ENCODE results near the gene PTK7.

The PTK7 gene

GRCh38 chr6:43180058-43180457, 103.9 kb downstream of the PTK7 start:
- H3K9ac ChIP-seq (ENCODE audit: low read depth, low read length) = no peak overlapping the region
- peaks cover 50% of the 10 kb centered on the region for H3K36me3 ChIP-seq (ENCODE audit: insufficient read depth, low read depth, low read length)
- H3K27me3 ChIP-seq (ENCODE audit: insufficient read depth, low read length) = no peaks in the 10 kb centered on the region
- no peak overlapping the region for H3K27ac ChIP-seq (ENCODE audit: low read length)
- H3K4me3 ChIP-seq (ENCODE audit: low read length) = no peak overlapping the region
- H3K9me3 ChIP-seq (ENCODE audit: insufficient read depth, low read depth, low read length) = no peaks in the 10 kb centered on the region
- H3K4me1 ChIP-seq (ENCODE audit: insufficient read depth, low read length) = peaks cover 11% of the 10 kb centered on the region

GRCh38 chr6:43180985-43181384, 104.9 kb downstream of the PTK7 start:
- H3K9me3 ChIP-seq (ENCODE audit: insufficient read depth, low read depth, low read length) = no peaks in the 10 kb centered on the region
- peak overlapping the region; percentile 78 for H3K4me3 ChIP-seq (ENCODE audit: low read length)
- H3K9ac ChIP-seq (ENCODE audit: low read depth, low read length) = peak overlapping the region; percentile 72; the same call in 1 of the 2 replicates
- H3K27me3 ChIP-seq (ENCODE audit: insufficient read depth, low read length) = no peaks in the 10 kb centered on the region
- H3K27ac ChIP-seq (ENCODE audit: low read length) = no peak overlapping the region
- H3K4me1 ChIP-seq (ENCODE audit: insufficient read depth, low read length) = peaks cover 7% of the 10 kb centered on the region; the same call in 1 of the 2 replicates
- peaks cover 40% of the 10 kb centered on the region for H3K36me3 ChIP-seq (ENCODE audit: insufficient read depth, low read depth, low read length)

- H3K4me1 ChIP-seq (ENCODE audit: insufficient read depth, low read length) = peaks cover 7% of the 10 kb centered on the region; the same call in 1 of the 2 replicates
- no peaks in the 10 kb centered on the region for H3K9me3 ChIP-seq (ENCODE audit: insufficient read depth, low read depth, low read length)
- H3K9ac ChIP-seq (ENCODE audit: low read depth, low read length) = peak overlapping the region; percentile 72; the same call in 1 of the 2 replicates
- peak overlapping the region; percentile 78 for H3K4me3 ChIP-seq (ENCODE audit: low read length)
- peaks cover 34% of the 10 kb centered on the region for H3K36me3 ChIP-seq (ENCODE audit: insufficient read depth, low read depth, low read length)
- H3K27ac ChIP-seq (ENCODE audit: low read length) = peak overlapping the region; percentile 18
- no peaks in the 10 kb centered on the region for H3K27me3 ChIP-seq (ENCODE audit: insufficient read depth, low read length)
Measured at GRCh38 chr6:43181621-43181941, 105.5 kb downstream of the PTK7 start.

GRCh38 chr6:43181942-43182860, 106.1 kb downstream of the PTK7 start, which contains the start of gene CUL9:
Gene CUL9, plus strand, starts transcription at chr6:43182196. Its CDS starts 2,115 bp downstream, at chr6:43184311.
- Histone ChIP-seq H3K27me3 (ENCODE audit: insufficient read depth, low read length) (no peaks in the 10 kb centered on the region), H3K27ac (ENCODE audit: low read length) (peak within 1 kb of the TSS; percentile 18), H3K4me1 (ENCODE audit: insufficient read depth, low read length) (peaks cover 7% of the 10 kb centered on the region; the same call in 1 of the 2 replicates), H3K9me3 (ENCODE audit: insufficient read depth, low read depth, low read length) (no peaks in the 10 kb centered on the region), H3K9ac (ENCODE audit: low read depth, low read length) (peak within 1 kb of the TSS; percentile 72; the same call in 1 of the 2 replicates), H3K4me3 (ENCODE audit: low read length) (peak within 1 kb of the TSS; percentile 78), H3K36me3 (ENCODE audit: insufficient read depth, low read depth, low read length) (peaks cover 34% of the 10 kb centered on the region)

- Histone ChIP-seq H3K4me1 (ENCODE audit: insufficient read depth, low read length) (peaks cover 7% of the 10 kb centered on the region; the same call in 1 of the 2 replicates), H3K27ac (ENCODE audit: low read length) (no peak overlapping the region), H3K9me3 (ENCODE audit: insufficient read depth, low read depth, low read length) (no peaks in the 10 kb centered on the region), H3K27me3 (ENCODE audit: insufficient read depth, low read length) (no peaks in the 10 kb centered on the region), H3K4me3 (ENCODE audit: low read length) (no peak overlapping the region), H3K9ac (ENCODE audit: low read depth, low read length) (no peak overlapping the region), H3K36me3 (ENCODE audit: insufficient read depth, low read depth, low read length) (peaks cover 28% of the 10 kb centered on the region)
Measured at GRCh38 chr6:43183441-43183840, 107.3 kb downstream of the PTK7 start.

GRCh38 chr6:43184268-43184985, 108.3 kb downstream of the PTK7 start:
- no peak overlapping the region for H3K4me3 ChIP-seq (ENCODE audit: low read length)
- peaks cover 7% of the 10 kb centered on the region; the same call in 1 of the 2 replicates for H3K4me1 ChIP-seq (ENCODE audit: insufficient read depth, low read length)
- H3K27ac ChIP-seq (ENCODE audit: low read length) = no peak overlapping the region
- H3K27me3 ChIP-seq (ENCODE audit: insufficient read depth, low read length) = no peaks in the 10 kb centered on the region
- H3K9me3 ChIP-seq (ENCODE audit: insufficient read depth, low read depth, low read length) = no peaks in the 10 kb centered on the region
- H3K36me3 ChIP-seq (ENCODE audit: insufficient read depth, low read depth, low read length) = peaks cover 18% of the 10 kb centered on the region; the same call in 1 of the 2 replicates
- no peak overlapping the region for H3K9ac ChIP-seq (ENCODE audit: low read depth, low read length)

- H3K36me3 ChIP-seq (ENCODE audit: insufficient read depth, low read depth, low read length) = peaks cover 12% of the 10 kb centered on the region; the same call in 1 of the 2 replicates
- no peak overlapping the region for H3K27ac ChIP-seq (ENCODE audit: low read length)
- H3K27me3 ChIP-seq (ENCODE audit: insufficient read depth, low read length) = no peaks in the 10 kb centered on the region
- H3K4me1 ChIP-seq (ENCODE audit: insufficient read depth, low read length) = peaks cover 7% of the 10 kb centered on the region; the same call in 1 of the 2 replicates
- H3K4me3 ChIP-seq (ENCODE audit: low read length) = no peak overlapping the region
- no peak overlapping the region for H3K9ac ChIP-seq (ENCODE audit: low read depth, low read length)
- H3K9me3 ChIP-seq (ENCODE audit: insufficient read depth, low read depth, low read length) = no peaks in the 10 kb centered on the region
Measured at GRCh38 chr6:43185391-43185985, 109.4 kb downstream of the PTK7 start.

GRCh38 chr6:43186019-43186418, 109.9 kb downstream of the PTK7 start:
- Histone ChIP-seq H3K4me1 (ENCODE audit: insufficient read depth, low read length) (peaks cover 6% of the 10 kb centered on the region; the same call in 1 of the 2 replicates), H3K27ac (ENCODE audit: low read length) (no peak overlapping the region), H3K9ac (ENCODE audit: low read depth, low read length) (no peak overlapping the region), H3K27me3 (ENCODE audit: insufficient read depth, low read length) (no peaks in the 10 kb centered on the region), H3K4me3 (ENCODE audit: low read length) (no peak overlapping the region), H3K36me3 (ENCODE audit: insufficient read depth, low read depth, low read length) (peaks cover 8% of the 10 kb centered on the region; the same call in 1 of the 2 replicates), H3K9me3 (ENCODE audit: insufficient read depth, low read depth, low read length) (no peaks in the 10 kb centered on the region)

GRCh38 chr6:43186706-43187105, 110.6 kb downstream of the PTK7 start:
- peaks cover 7% of the 10 kb centered on the region; the same call in 1 of the 2 replicates for H3K36me3 ChIP-seq (ENCODE audit: insufficient read depth, low read depth, low read length)

GRCh38 chr6:43187821-43188220, 111.7 kb downstream of the PTK7 start:
- H3K27me3 ChIP-seq (ENCODE audit: insufficient read depth, low read length) = no peaks in the 10 kb centered on the region
- no peak overlapping the region for H3K9ac ChIP-seq (ENCODE audit: low read depth, low read length)
- peaks cover 7% of the 10 kb centered on the region; the same call in 1 of the 2 replicates for H3K36me3 ChIP-seq (ENCODE audit: insufficient read depth, low read depth, low read length)
- H3K4me3 ChIP-seq (ENCODE audit: low read length) = no peak overlapping the region
- no peaks in the 10 kb centered on the region for H3K9me3 ChIP-seq (ENCODE audit: insufficient read depth, low read depth, low read length)
- H3K27ac ChIP-seq (ENCODE audit: low read length) = no peak overlapping the region
- H3K4me1 ChIP-seq (ENCODE audit: insufficient read depth, low read length) = peaks cover 1% of the 10 kb centered on the region; the same call in 1 of the 2 replicates

More at GRCh38 chr6:43186706-43187105, 110.6 kb downstream of the PTK7 start:
- Histone ChIP-seq H3K27me3 (ENCODE audit: insufficient read depth, low read length) (no peaks in the 10 kb centered on the region), H3K4me1 (ENCODE audit: insufficient read depth, low read length) (peaks cover 5% of the 10 kb centered on the region; the same call in 1 of the 2 replicates), H3K9me3 (ENCODE audit: insufficient read depth, low read depth, low read length) (no peaks in the 10 kb centered on the region), H3K9ac (ENCODE audit: low read depth, low read length) (no peak overlapping the region), H3K27ac (ENCODE audit: low read length) (no peak overlapping the region), H3K4me3 (ENCODE audit: low read length) (no peak overlapping the region)

GRCh38 chr6:43188426-43188825, 112.3 kb downstream of the PTK7 start:
- Histone ChIP-seq H3K9ac (ENCODE audit: low read depth, low read length) (no peak overlapping the region), H3K36me3 (ENCODE audit: insufficient read depth, low read depth, low read length) (peaks cover 7% of the 10 kb centered on the region; the same call in 1 of the 2 replicates), H3K27ac (ENCODE audit: low read length) (no peak overlapping the region)

More at GRCh38 chr6:43188426-43188825, 112.3 kb downstream of the PTK7 start:
- H3K27me3 ChIP-seq (ENCODE audit: insufficient read depth, low read length) = no peaks in the 10 kb centered on the region
- no peak overlapping the region for H3K4me3 ChIP-seq (ENCODE audit: low read length)
- H3K9me3 ChIP-seq (ENCODE audit: insufficient read depth, low read depth, low read length) = no peaks in the 10 kb centered on the region
- no peaks in the 10 kb centered on the region for H3K4me1 ChIP-seq (ENCODE audit: insufficient read depth, low read length)

Data from iPS-20b (cell line).